ENCODE results near the gene NEUROG1. TPM values are rescaled to one million over a fixed set of nuclear protein-coding genes. Genes with fewer than 3 reads are reported as not detected.

NEUROG1 gene
- total RNA-seq, 3 donors from 2014 or later (not counting 1 experiment from before 2014, with no cell fraction given), result not detected

DNA sequence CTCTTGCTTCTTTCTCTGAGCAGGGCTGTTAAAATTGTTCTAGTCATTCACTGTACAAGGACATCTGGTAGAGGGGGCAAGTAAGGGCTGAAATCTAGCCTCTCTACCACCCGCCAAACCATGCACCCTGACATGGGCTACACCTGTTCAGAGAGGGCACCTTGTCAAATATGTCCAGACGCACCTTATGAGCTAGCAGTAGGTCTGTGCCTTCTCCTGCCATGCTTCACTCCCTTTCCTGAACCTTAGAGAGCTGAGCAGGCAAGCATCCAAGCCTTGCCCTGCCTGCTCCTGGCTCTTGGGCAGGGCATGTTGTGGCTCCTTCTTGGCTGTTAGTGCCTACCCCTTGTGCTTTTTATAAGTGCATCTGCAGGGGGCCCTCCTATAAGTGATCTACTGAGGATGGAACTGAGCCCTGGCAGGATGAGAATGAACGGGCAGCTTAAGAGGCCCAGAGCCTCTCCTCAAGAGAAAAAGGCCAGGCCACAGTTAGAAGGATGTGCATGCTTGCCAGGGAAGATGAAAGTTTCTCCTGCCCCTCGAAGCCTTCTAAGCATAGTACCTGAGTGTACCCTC lies 3.8 kb upstream of the NEUROG1 start:
- no peaks in the 10 kb centered on the region for H3K36me3 Mint-ChIP-seq
- no peak overlapping the region for H3K27ac Mint-ChIP-seq
- no peaks in the 10 kb centered on the region for H3K9me3 Mint-ChIP-seq
- Histone ChIP-seq H3K4me1 (ENCODE audit: control insufficient read depth, insufficient read depth, low read length) (peaks cover 12% of the 10 kb centered on the region), H3K9me3 (ENCODE audit: control insufficient read depth, insufficient read depth, low read length) (no peaks in the 10 kb centered on the region), H3K4me3 (ENCODE audit: low read length) (no peak overlapping the region), H3K27me3 (ENCODE audit: control insufficient read depth, insufficient read depth, low read length) (peaks cover 26% of the 10 kb centered on the region), H3K27ac (ENCODE audit: low read length) (no peak overlapping the region), H3K36me3 (ENCODE audit: control insufficient read depth, insufficient read depth, low read length) (no peaks in the 10 kb centered on the region)
- DNase-seq (no peak), ATAC-seq (no peak)
- H3K27me3 Mint-ChIP-seq (ENCODE audit: low read depth in 2 of 2), result peaks cover 55 to 71% of the 10 kb centered on the region in 2 donors
- H3K4me1 Mint-ChIP-seq, result peaks cover 17% of the 10 kb centered on the region in 2 donors
- 79% methylated on average over 4 of the region's 4 CpGs for WGBS (ENCODE audit: insufficient coverage)
- TF ChIP-seq, protein P1, sequence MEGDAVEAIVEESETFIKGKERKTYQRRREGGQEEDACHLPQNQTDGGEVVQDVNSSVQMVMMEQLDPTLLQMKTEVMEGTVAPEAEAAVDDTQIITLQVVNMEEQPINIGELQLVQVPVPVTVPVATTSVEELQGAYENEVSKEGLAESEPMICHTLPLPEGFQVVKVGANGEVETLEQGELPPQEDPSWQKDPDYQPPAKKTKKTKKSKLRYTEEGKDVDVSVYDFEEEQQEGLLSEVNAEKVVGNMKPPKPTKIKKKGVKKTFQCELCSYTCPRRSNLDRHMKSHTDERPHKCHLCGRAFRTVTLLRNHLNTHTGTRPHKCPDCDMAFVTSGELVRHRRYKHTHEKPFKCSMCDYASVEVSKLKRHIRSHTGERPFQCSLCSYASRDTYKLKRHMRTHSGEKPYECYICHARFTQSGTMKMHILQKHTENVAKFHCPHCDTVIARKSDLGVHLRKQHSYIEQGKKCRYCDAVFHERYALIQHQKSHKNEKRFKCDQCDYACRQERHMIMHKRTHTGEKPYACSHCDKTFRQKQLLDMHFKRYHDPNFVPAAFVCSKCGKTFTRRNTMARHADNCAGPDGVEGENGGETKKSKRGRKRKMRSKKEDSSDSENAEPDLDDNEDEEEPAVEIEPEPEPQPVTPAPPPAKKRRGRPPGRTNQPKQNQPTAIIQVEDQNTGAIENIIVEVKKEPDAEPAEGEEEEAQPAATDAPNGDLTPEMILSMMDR (IDR thresholded peaks at IDR 0.05), result no peak
- intact Hi-C loops (cut with micrococcal nuclease), result no loop called here
- no peak overlapping the region for H3K4me3 Mint-ChIP-seq

DNA sequence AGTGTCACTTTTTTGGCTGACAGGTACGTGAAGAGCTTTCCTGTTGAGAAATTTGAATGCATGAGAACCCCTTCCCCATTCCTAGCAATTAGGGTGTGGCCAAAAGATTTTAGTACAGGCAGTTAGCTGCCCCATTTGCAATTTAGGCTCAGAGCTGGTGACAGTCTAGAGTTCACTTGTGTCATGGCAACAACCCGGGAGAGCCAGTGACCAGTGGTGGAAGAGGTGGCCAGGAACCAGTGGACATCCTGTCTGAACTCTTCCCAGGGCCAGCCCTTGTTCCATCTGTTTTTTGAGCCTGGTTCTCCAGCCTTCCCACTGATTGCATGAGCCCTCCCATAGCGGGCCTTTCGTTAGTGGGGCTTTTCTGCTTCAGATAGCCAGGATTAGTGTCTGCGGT lies 2.5 kb upstream of the NEUROG1 start:
- intact Hi-C loops (cut with micrococcal nuclease), result no loop called here
- Mint-ChIP-seq H3K4me3 (no peak overlapping the region), H3K27me3 (ENCODE audit: low read depth in 2 of 2) (peaks cover 58 to 76% of the 10 kb centered on the region in 2 donors), H3K9me3 (no peaks in the 10 kb centered on the region), H3K36me3 (no peaks in the 10 kb centered on the region), H3K27ac (no peak overlapping the region), H3K4me1 (peaks cover 9% of the 10 kb centered on the region in 2 donors)
- Histone ChIP-seq H3K36me3 (ENCODE audit: control insufficient read depth, insufficient read depth, low read length) (no peaks in the 10 kb centered on the region), H3K27ac (ENCODE audit: low read length) (no peak overlapping the region), H3K4me1 (ENCODE audit: control insufficient read depth, insufficient read depth, low read length) (peaks cover 1% of the 10 kb centered on the region), H3K9me3 (ENCODE audit: control insufficient read depth, insufficient read depth, low read length) (no peaks in the 10 kb centered on the region), H3K4me3 (ENCODE audit: low read length) (no peak overlapping the region), H3K27me3 (ENCODE audit: control insufficient read depth, insufficient read depth, low read length) (peaks cover 20% of the 10 kb centered on the region)
- ATAC-seq (no peak), DNase-seq (no peak)
- WGBS (ENCODE audit: insufficient coverage), result 83% methylated on average over 5 of the region's 5 CpGs
- TF ChIP-seq, protein P1 (IDR thresholded peaks at IDR 0.05), result no peak

DNA sequence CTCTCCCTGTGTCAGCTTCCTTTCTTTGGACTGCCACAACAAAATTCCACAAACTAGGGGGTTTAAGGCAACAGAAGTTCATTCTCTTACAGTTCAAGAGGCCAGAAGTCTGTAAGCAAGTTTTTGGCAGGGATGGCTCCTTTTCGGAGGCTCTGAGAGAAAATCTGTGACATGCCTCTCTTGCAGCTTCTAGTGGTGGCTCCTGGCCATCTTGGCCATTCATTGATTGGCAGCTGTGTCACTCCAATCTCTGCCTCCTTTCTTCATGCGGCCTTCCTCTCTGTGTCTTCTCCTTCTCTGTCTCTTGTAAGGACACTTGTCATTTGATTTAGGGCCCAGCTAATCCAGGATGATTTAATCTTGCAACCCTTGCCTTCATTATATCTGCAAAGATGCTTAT lies 2.0 kb upstream of the NEUROG1 start:
- ATAC-seq (no peak), DNase-seq (no peak)
- Mint-ChIP-seq H3K27ac (no peak overlapping the region), H3K4me3 (no peak overlapping the region), H3K27me3 (ENCODE audit: low read depth in 2 of 2) (peaks cover 56 to 76% of the 10 kb centered on the region in 2 donors), H3K9me3 (no peaks in the 10 kb centered on the region), H3K4me1 (peaks cover 5% of the 10 kb centered on the region in 2 donors), H3K36me3 (no peaks in the 10 kb centered on the region)
- intact Hi-C loops (cut with micrococcal nuclease), result no loop called here
- H3K9me3 ChIP-seq (ENCODE audit: control insufficient read depth, insufficient read depth, low read length), result no peaks in the 10 kb centered on the region
- no peak overlapping the region for H3K27ac ChIP-seq (ENCODE audit: low read length)
- TF ChIP-seq, protein P1 (IDR thresholded peaks at IDR 0.05), result no peak
- no peaks in the 10 kb centered on the region for H3K36me3 ChIP-seq (ENCODE audit: control insufficient read depth, insufficient read depth, low read length)
- WGBS (ENCODE audit: insufficient coverage), result 89% methylated on average over 2 of the region's 2 CpGs
- H3K27me3 ChIP-seq (ENCODE audit: control insufficient read depth, insufficient read depth, low read length), result peaks cover 19% of the 10 kb centered on the region
- no peak overlapping the region for H3K4me3 ChIP-seq (ENCODE audit: low read length)
- H3K4me1 ChIP-seq (ENCODE audit: control insufficient read depth, insufficient read depth, low read length), result no peaks in the 10 kb centered on the region

DNA sequence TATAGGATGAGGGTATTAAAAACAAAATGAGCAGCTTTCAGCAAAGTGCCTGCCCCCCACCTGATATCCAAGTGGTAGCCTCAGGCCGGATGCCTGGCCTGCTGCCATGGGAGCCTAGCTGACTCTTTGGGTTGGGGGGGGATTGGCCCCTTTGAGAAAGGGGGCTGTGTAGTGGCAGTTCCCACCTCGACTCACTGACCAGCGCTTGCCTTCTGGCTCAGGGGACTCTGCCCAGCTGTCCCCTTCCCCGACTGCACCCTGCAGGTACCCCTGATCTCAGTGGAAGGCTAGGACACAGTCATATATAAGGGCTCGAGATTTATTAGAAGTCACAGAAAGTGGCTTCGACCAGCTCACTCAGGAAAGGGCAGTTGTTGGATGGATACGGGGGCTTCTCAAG lies 1.5 kb upstream of the NEUROG1 start:
- TF ChIP-seq, protein P1 (IDR thresholded peaks at IDR 0.05), result no peak
- Histone ChIP-seq H3K36me3 (ENCODE audit: control insufficient read depth, insufficient read depth, low read length) (no peaks in the 10 kb centered on the region), H3K9me3 (ENCODE audit: control insufficient read depth, insufficient read depth, low read length) (no peaks in the 10 kb centered on the region), H3K27ac (ENCODE audit: low read length) (no peak overlapping the region), H3K27me3 (ENCODE audit: control insufficient read depth, insufficient read depth, low read length) (peaks cover 19% of the 10 kb centered on the region), H3K4me1 (ENCODE audit: control insufficient read depth, insufficient read depth, low read length) (no peaks in the 10 kb centered on the region), H3K4me3 (ENCODE audit: low read length) (no peak overlapping the region)
- Mint-ChIP-seq H3K27ac (no peak overlapping the region), H3K36me3 (no peaks in the 10 kb centered on the region), H3K4me1 (peaks cover 5% of the 10 kb centered on the region in 2 donors), H3K9me3 (no peaks in the 10 kb centered on the region), H3K4me3 (no peak overlapping the region), H3K27me3 (ENCODE audit: low read depth in 2 of 2) (peaks cover 58 to 79% of the 10 kb centered on the region in 2 donors)
- 69% methylated on average over 7 of the region's 7 CpGs for WGBS (ENCODE audit: insufficient coverage)
- no peak for DNase-seq
- ATAC-seq, result no peak
- intact Hi-C loops (cut with micrococcal nuclease), result no loop called here

Measured in natural killer cell (primary cell).